GM23248 (cell line): Measurements from ENCODE around the gene GALNT2.

Experiments used
- EZH2 ChIP-seq: fragments of 200-600 bp; sonication (generic); IDR thresholded peaks from 2 replicates; pipeline ENCODE4 v1.6.1; 2018; ENCODE audit warnings: antibody characterized with exemption, mild to moderate bottlenecking; ENCODE audit not compliant: insufficient read depth, poor library complexity, severe bottlenecking
- EZH2phosphoT487 ChIP-seq: fragments of 200-600 bp; sonication (generic); IDR thresholded peaks from 2 replicates; pipeline ENCODE4 v1.6.1; 2018; ENCODE audit warnings: antibody characterized with exemption, moderate library complexity, mild to moderate bottlenecking, low read depth; ENCODE audit not compliant: insufficient read depth

DNA sequence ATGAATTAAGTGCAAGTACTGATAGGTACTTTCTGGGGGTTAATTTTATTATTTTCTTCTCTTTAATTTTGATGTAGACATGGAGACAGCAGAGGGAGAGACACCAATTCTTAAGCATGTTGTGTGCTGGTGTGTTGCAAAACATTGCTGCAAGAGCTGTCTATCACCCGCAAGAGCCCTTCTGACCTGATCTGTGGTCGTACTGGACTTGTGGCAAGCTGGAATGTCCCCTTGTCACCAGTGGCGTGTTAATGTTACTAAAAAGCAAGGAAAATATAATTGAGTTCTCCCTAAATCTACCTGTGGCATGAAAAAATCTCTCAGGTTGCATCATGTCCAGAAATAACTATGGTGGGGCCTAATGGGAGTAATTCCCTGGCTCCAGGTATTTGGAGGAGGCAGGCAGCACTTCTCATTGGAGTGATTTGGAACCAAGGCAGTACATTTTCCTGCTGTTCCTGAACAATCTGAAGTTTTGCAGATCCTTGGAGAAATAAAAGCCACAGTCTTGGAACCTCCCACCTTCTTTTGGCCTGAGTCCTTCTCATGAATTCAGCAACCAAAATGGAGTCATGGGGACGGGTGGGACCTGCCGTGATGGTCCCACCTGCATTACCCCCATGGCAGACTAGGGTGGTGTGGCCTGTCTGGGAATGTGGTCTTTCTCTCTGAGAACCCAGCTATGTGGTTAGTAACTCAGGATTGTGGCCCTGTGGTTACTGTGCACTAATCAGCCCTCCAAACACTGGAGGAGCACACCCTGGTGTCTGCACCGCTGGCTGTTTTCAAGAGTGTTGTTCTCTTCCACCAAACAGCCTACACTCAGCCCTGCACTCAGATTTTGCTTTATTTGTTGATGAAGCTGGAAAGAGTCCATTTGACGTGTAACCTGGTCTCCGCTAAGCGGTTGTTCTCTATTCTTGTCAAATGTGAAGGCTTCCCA is 57.4 kb downstream of the GALNT2 start:
- TF ChIP-seq EZH2phosphoT487, result no peak
- TF ChIP-seq EZH2, result no peak
